ENCODE data around the gene ZNF598.
A peak's percentile ranks its signal among the peaks of the same experiment; 100 is the strongest.

Gene ZNF598

DNA sequence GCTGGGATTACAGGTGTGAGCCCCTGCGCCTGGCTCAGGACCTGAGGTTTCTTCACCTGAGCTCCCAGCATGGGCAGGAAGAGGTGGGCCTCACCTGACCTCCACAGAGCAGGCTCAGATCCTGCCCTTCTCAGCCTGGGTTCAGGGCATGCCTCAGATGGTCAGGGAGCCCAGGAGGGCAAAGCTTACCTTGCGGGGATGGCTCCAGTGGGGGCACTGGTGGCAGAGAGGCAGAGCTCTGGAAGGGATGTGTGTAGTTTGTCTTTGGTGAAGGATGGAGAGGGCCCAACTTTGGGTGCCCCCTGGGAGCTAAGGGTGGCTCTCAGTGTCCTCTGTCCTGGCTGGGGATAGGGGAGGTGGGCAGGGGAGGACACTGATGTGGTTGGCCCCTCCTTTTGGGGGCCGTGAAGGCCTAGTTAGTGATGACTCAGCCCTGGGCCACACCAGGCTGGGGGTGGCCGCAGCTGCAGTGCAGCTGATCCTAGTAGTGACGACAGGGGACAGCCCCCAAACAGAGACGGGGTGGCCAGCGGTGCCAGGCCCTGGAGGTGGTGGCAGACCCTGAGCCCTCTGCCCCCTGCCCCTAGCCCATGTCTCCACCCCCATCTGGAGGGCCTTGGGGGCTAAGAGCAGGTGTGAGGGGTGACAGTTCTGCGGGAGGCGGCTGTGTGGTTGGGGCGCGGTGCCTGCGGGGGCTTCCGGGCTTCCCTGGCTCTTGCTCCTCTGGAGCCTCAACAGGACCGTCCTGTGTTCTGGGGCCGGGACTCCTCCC is 22.9 kb upstream of the ZNF598 start:
- peak overlapping the region; percentile 57 for H3K4me3 ChIP-seq (ENCODE audit: control insufficient read depth, low read depth, low read length)
- TF ChIP-seq CTCF (IDR thresholded peaks at IDR 0.05; ENCODE audit: control insufficient read depth, insufficient read depth, low read depth, low read length, missing control alignments) = no peak
- no peak for DNase-seq (ENCODE audit: low read depth)

- H3K4me3 ChIP-seq (ENCODE audit: control insufficient read depth, low read depth, low read length) = no peak overlapping the region
- TF ChIP-seq CTCF (IDR thresholded peaks at IDR 0.05; ENCODE audit: control insufficient read depth, insufficient read depth, low read depth, low read length, missing control alignments) = no peak
Observed at GRCh38 chr16:2031081-2031577, 21.5 kb upstream of the ZNF598 start.

GRCh38 chr16:2030036-2030435 is 20.4 kb upstream of the ZNF598 start:
- H3K4me3 ChIP-seq (ENCODE audit: control insufficient read depth, low read depth, low read length) = no peak overlapping the region
- TF ChIP-seq CTCF (IDR thresholded peaks at IDR 0.05; ENCODE audit: control insufficient read depth, insufficient read depth, low read depth, low read length, missing control alignments) = no peak
- DNase-seq (ENCODE audit: low read depth) = no peak

More at GRCh38 chr16:2031081-2031577, 21.5 kb upstream of the ZNF598 start:
- no peak for DNase-seq (ENCODE audit: low read depth)

- no peak for DNase-seq (ENCODE audit: low read depth)
- TF ChIP-seq CTCF (IDR thresholded peaks at IDR 0.05; ENCODE audit: control insufficient read depth, insufficient read depth, low read depth, low read length, missing control alignments) = no peak
Observed at GRCh38 chr16:2029350-2029749, 19.7 kb upstream of the ZNF598 start.

DNA sequence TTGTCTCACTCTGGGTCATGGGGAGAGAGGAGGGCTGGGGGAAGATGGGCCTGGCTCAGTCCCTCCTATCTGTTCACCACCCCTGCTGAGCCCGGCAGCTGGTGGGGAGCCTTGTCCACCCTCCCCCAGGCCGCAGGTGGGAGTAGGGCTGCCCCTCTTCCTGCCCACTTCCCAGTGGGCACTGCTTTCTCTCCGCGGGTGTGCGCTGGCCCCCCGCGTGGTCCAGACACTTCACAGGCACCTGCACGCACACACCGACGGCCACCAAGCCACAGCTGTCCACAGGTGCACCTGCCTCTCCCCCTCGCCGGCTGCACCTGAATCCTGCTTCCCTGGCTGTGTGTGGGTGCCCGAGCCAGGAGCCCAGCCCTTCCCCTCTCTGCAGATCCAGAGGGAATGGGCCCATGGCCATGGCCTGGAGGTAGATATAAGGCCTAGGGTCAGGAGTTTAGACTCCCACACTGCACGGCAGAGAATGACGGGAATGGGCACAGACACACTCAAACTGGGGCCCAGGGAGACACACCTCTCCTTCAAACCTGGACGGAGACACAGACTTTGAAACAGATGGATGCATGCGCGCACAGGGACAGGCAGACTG is 19.1 kb upstream of the ZNF598 start:
- DNase-seq (ENCODE audit: low read depth) = no peak
- no peak overlapping the region for H3K4me3 ChIP-seq (ENCODE audit: control insufficient read depth, low read depth, low read length)
- no peak for TF ChIP-seq CTCF (IDR thresholded peaks at IDR 0.05; ENCODE audit: control insufficient read depth, insufficient read depth, low read depth, low read length, missing control alignments)

More at GRCh38 chr16:2029350-2029749, 19.7 kb upstream of the ZNF598 start:
- no peak overlapping the region for H3K4me3 ChIP-seq (ENCODE audit: control insufficient read depth, low read depth, low read length)

- H3K4me3 ChIP-seq (ENCODE audit: control insufficient read depth, low read depth, low read length) = peak overlapping the region; percentile 76
- TF ChIP-seq CTCF (IDR thresholded peaks at IDR 0.05; ENCODE audit: control insufficient read depth, insufficient read depth, low read depth, low read length, missing control alignments) = no peak
Observed at GRCh38 chr16:2028146-2028545, 18.5 kb upstream of the ZNF598 start.

More at GRCh38 chr16:2028146-2028545, 18.5 kb upstream of the ZNF598 start:
- DNase-seq (ENCODE audit: low read depth) = no peak
